ENCODE data around the gene TRIOBP.

DNA sequence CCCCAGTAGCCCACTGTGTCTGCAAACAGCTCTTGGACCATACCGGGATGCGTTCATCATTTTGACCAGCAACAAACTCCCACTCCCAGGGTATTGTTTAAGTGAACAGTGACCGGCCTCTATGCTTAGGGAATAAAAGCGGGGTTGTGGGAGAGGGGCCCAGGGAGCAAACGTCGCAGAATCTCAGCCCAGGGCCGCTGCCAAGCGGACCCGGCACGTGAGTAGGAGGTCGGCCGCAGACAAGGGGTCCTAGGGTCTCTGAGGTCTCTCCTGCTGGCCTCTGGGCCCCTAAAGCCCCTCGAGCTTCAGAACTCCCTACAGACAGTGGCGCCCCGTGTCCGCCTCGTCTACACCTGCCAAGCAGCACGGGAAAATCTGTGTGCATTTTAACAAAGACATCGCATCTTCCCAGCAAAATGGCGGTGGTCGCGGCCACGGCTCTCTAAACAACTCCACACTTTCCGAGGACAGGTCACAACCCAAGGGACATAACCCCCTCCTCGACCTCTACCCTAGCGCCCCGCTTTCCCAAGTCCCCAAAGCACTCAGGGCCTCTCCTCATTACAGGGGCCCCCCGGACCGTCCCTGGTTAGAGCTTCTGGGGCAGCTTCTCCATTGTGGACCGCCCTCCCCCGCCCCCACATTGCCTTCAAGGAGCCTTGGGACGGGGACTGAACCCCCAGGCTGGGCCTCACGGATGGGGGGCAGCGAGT, 106.9 kb downstream of the TRIOBP start:
- TF ChIP-seq, protein P1, sequence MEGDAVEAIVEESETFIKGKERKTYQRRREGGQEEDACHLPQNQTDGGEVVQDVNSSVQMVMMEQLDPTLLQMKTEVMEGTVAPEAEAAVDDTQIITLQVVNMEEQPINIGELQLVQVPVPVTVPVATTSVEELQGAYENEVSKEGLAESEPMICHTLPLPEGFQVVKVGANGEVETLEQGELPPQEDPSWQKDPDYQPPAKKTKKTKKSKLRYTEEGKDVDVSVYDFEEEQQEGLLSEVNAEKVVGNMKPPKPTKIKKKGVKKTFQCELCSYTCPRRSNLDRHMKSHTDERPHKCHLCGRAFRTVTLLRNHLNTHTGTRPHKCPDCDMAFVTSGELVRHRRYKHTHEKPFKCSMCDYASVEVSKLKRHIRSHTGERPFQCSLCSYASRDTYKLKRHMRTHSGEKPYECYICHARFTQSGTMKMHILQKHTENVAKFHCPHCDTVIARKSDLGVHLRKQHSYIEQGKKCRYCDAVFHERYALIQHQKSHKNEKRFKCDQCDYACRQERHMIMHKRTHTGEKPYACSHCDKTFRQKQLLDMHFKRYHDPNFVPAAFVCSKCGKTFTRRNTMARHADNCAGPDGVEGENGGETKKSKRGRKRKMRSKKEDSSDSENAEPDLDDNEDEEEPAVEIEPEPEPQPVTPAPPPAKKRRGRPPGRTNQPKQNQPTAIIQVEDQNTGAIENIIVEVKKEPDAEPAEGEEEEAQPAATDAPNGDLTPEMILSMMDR (conservative IDR thresholded peaks at IDR 0.05), result no peak
- no peak for TF ChIP-seq EZH2 (IDR thresholded peaks at IDR 0.05; ENCODE audit: low read depth)

Data from PC-9 (cell line).